PC-3 (cell line): ENCODE measurements around the gene CCND3. TPM values are rescaled to one million over a fixed set of nuclear protein-coding genes. Genes with fewer than 3 reads are reported as not detected.
A peak's percentile ranks its signal among the peaks of the same experiment; 100 is the strongest.

Source experiments
- ATAC-seq: fragments of 200-7000 bp; cut with Tn5 transposase; 2 replicates; pipeline ENCODE4 v1.9.1; 2020; ENCODE audit warnings: mild to moderate bottlenecking, moderate library complexity
- BruUV-seq: library from RNA; stranded (reverse); fragments of 400-500 nt; replicated peaks from 2 replicates; lab custom pipeline; 2021; lab: Mats Ljungman, UMichigan
- CTCF ChIA-PET: fragments of 300-600 bp; sonication (Branson Sonifier 250); formaldehyde crosslinking; loops from one replicate; lab custom pipeline; 2022; ENCODE audit warnings: antibody characterized with exemption; lab: Charles Lee
- POLR2A ChIA-PET: fragments of 300-600 bp; sonication (Branson Sonifier 250); formaldehyde crosslinking; loops from one replicate; lab custom pipeline; 2022; ENCODE audit warnings: antibody characterized with exemption; ENCODE audit not compliant: unreplicated experiment; lab: Charles Lee
- DNase-seq: peaks from one replicate; pipeline ENCODE4 v3.0.0-alpha.2; 2015
- H2AFZ ChIP-seq: fragments of 300-600 bp; sonication (generic); 2 replicates; pipeline ENCODE4 v1.6.0; 2016; ENCODE audit warnings: antibody characterized with exemption, low read length
- H3F3A ChIP-seq: fragments of 300-600 bp; sonication (generic); one replicate; pipeline ENCODE4 v1.6.0; 2017; ENCODE audit warnings: antibody characterized with exemption, low read length, control low read depth, mild to moderate bottlenecking; ENCODE audit not compliant: unreplicated experiment
- H3K27ac ChIP-seq: fragments of 300-600 bp; sonication (generic); 2 replicates; pipeline ENCODE4 v1.5.1; 2016; ENCODE audit warnings: mild to moderate bottlenecking, low read length
- H3K27me3 ChIP-seq: fragments of 300-600 bp; sonication (generic); 2 replicates; pipeline ENCODE4 v1.6.1; 2016; ENCODE audit warnings: low read length, mixed read lengths
- H3K36me3 ChIP-seq: fragments of 300-600 bp; sonication (generic); 2 replicates; pipeline ENCODE4 v1.6.1; 2016; ENCODE audit warnings: low read depth, mixed run types, low read length, mixed read lengths
- H3K4me1 ChIP-seq: fragments of 300-600 bp; sonication (generic); 2 replicates; pipeline ENCODE4 v1.5.1; 2016; ENCODE audit warnings: low read length; ENCODE audit not compliant: insufficient read depth
- H3K4me2 ChIP-seq: fragments of 300-600 bp; sonication (generic); 2 replicates; pipeline ENCODE4 v1.6.0; 2016; ENCODE audit warnings: low read length
- H3K4me3 ChIP-seq: fragments of 300-600 bp; sonication (generic); 2 replicates; pipeline ENCODE4 v1.5.1; 2016; ENCODE audit warnings: mild to moderate bottlenecking, low read length, mixed read lengths
- H3K79me2 ChIP-seq: fragments of 300-600 bp; sonication (generic); 2 replicates; pipeline ENCODE4 v1.6.1; 2017; ENCODE audit warnings: low read length, mixed read lengths
- H3K9ac ChIP-seq: fragments of 300-600 bp; sonication (generic); 2 replicates; pipeline ENCODE4 v1.6.0; 2016; ENCODE audit warnings: mild to moderate bottlenecking, low read length
- H3K9me2 ChIP-seq: fragments of 300-600 bp; sonication (generic); replicated peaks from 2 replicates; pipeline ENCODE4 v1.6.1; 2016; ENCODE audit warnings: mixed run types, low read length, mixed read lengths
- H3K9me3 ChIP-seq: fragments of 300-600 bp; sonication (generic); 2 replicates; pipeline ENCODE4 v1.6.1; 2016; ENCODE audit warnings: low read length, mixed read lengths
- H4K20me1 ChIP-seq: fragments of 300-600 bp; sonication (generic); 2 replicates; pipeline ENCODE4 v1.6.1; 2016; ENCODE audit warnings: low read length, mixed read lengths
- CTCF ChIP-seq: fragments of 300-600 bp; sonication (generic); conservative IDR thresholded peaks from 2 replicates; pipeline ENCODE4 v1.5.1; 2017; ENCODE audit warnings: antibody characterized with exemption, low read depth, mild to moderate bottlenecking, low read length
- EZH2 ChIP-seq: fragments of 300-600 bp; sonication (generic); IDR thresholded peaks from one replicate; pipeline ENCODE4 v1.6.1; 2017; ENCODE audit warnings: antibody characterized with exemption, mild to moderate bottlenecking, low read length; ENCODE audit not compliant: unreplicated experiment
- EZH2phosphoT487 ChIP-seq: fragments of 300-600 bp; sonication (generic); IDR thresholded peaks from 2 replicates; pipeline ENCODE4 v1.6.1; 2018; ENCODE audit warnings: mild to moderate bottlenecking, antibody characterized with exemption, low read length, borderline replicate concordance
- intact Hi-C: fragments of 100-400 bp; cut with micrococcal nuclease; formaldehyde crosslinking; loops from 2 replicates; pipeline ENCODE4 v1.9.0; 2023
- total RNA-seq: library from RNA; depleted of rRNA; stranded (reverse); fragments of >200 nt; gene quantifications from 2 replicates; pipeline ENCODE4 v1.2.3, GENCODE V29; 2014

CCND3 gene
- total RNA-seq, 1 experiment from 2014 or later: 44.7 TPM

- TF ChIP-seq EZH2phosphoT487 (no peak), CTCF (no peak), EZH2 (no peak)
- Histone ChIP-seq H3K4me1 (peaks cover 33% of the 10 kb centered on the region), H3K9me3 (no peaks in the 10 kb centered on the region), H3K27ac (no peak overlapping the region), H3K79me2 (peaks cover 35% of the 10 kb centered on the region), H3K4me2 (peak overlapping the region; percentile 92), H2AFZ (peak overlapping the region; percentile 84), H3F3A (no peaks in the 10 kb centered on the region), H4K20me1 (0 out of 2 replicates have a peak, but pooled peaks cover 3% of the 10 kb centered on the region), H3K36me3 (peaks cover 10% of the 10 kb centered on the region; the same call in 1 of the 2 replicates), H3K9ac (peak overlapping the region; percentile 64), H3K9me2 (no peaks in the 10 kb centered on the region), H3K4me3 (peak overlapping the region; percentile 87), H3K27me3 (no peaks in the 10 kb centered on the region)
- no peak for ATAC-seq
- no TSS peak for BruUV-seq
- peak; percentile 36 for DNase-seq
- ChIA-PET POLR2A (no interaction called here), CTCF (no interaction called here)
- intact Hi-C loops: loop anchor here (5.0 kb wide), 1 partner anchor 153 kb away; the partner anchor contains the start of gene TOMM6
Observed at GRCh38 chr6:41939848-41940758, 1.5 kb downstream of the CCND3 start.

DNA sequence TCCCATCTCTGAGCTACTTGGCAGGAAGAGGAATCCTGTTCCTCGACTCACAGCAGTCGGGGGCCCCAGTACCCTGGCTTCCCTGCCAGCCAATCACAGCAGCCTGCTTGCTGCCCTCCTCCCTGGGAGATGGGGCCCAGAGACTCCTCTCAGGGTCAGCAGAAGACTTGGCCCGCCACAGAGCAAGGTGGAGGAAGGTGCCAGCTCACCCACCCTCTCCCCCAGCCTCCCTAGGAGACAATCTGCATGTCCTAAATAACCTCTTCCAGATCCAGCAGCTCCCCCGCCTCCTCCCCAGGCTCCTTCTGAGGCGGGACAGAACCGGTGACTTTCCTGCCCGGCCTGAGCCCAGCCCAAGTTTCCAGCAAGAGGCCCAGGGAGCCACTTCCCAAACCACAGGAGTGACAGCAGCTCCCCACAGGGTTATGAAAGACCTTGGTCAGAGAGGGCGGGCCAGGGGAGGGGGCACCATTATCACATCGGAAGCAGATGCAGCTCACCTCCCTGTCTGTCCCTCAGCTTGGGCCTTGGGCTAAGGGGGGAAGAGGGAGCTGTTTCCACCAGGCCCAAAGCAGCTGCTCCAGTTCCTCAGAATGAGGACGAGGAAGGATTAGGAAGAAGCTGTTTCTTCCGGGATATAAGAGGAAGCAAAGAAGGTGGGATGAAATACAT lies 2.3 kb downstream of the CCND3 start:
- Histone ChIP-seq H3K79me2 (peaks cover 35% of the 10 kb centered on the region), H3K4me2 (peak overlapping the region; percentile 92), H3K4me1 (peaks cover 33% of the 10 kb centered on the region), H3K27ac (no peak overlapping the region), H3K27me3 (no peaks in the 10 kb centered on the region), H3F3A (no peaks in the 10 kb centered on the region), H3K9me3 (no peaks in the 10 kb centered on the region), H3K9me2 (no peaks in the 10 kb centered on the region), H3K4me3 (peak overlapping the region; percentile 87; the same call in 1 of the 2 replicates), H3K9ac (no peak overlapping the region), H3K36me3 (peaks cover 18% of the 10 kb centered on the region; the same call in 1 of the 2 replicates), H4K20me1 (0 out of 2 replicates have a peak, but pooled peaks cover 3% of the 10 kb centered on the region), H2AFZ (no peak overlapping the region)
- no peak for TF ChIP-seq EZH2
- TSS peak; percentile 6 for BruUV-seq
- CTCF ChIA-PET: no interaction called here
- DNase-seq (peak; percentile 24), ATAC-seq (no peak)
- POLR2A ChIA-PET: no interaction called here
- intact Hi-C loops: loop anchor here (5.0 kb wide), 1 partner anchor 152 kb away; the partner anchor contains the start of gene TOMM6

DNA sequence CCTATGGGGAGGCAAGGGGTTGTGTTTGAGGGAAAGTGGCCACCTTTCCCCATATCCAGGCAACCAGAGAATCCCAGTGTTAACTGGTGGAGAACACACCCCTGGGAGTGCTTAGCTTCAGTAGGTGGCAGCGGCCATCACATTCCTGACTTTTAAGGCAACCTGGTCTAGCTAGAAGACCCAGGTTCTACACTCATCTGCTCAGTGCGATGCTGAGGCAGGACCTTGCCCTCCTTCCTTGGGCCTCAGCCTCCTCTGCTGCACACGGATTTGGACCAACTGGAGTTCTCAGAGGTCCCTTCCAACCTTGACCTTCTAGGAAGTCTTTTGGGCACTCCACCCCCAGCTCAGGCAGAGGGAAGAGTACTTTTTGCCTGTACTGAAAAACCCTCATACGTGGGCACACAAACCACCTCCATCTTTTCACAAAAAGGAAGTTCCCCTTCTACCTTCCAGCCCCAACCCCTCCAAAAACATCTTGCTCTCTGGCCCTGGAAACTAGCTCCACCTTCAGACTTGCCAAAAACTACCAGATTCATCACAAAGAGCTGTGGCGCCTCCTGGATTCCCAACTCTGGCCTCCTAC lies 2.9 kb downstream of the CCND3 start:
- no peak for ATAC-seq
- intact Hi-C loops: loop anchor here (5.0 kb wide), 1 partner anchor 151 kb away; the partner anchor contains the start of gene TOMM6
- no TSS peak for BruUV-seq

More for the DNA sequence above, 2.9 kb downstream of the CCND3 start:
- no peak overlapping the region for H3K27ac ChIP-seq
- H3K9ac ChIP-seq: no peak overlapping the region
- 0 out of 2 replicates have a peak overlapping the region, but pooled peaks have one; percentile 92 for H3K4me2 ChIP-seq
- H3K27me3 ChIP-seq: no peaks in the 10 kb centered on the region
- ChIA-PET POLR2A (no interaction called here), CTCF (interaction anchor here (0.8 kb wide), 1 partner anchor 18 kb away, joined by 7 read pairs; the partner anchor contains the start of gene MED20)
- peaks cover 33% of the 10 kb centered on the region for H3K4me1 ChIP-seq
- no peaks in the 10 kb centered on the region for H3K9me2 ChIP-seq
- peaks cover 22% of the 10 kb centered on the region; the same call in 1 of the 2 replicates for H3K36me3 ChIP-seq
- DNase-seq: no peak
- H3K79me2 ChIP-seq: peaks cover 35% of the 10 kb centered on the region
- H4K20me1 ChIP-seq: 0 out of 2 replicates have a peak, but pooled peaks cover 3% of the 10 kb centered on the region
- H3K9me3 ChIP-seq: no peaks in the 10 kb centered on the region
- no peak overlapping the region for H3K4me3 ChIP-seq
- no peak for TF ChIP-seq EZH2phosphoT487
- TF ChIP-seq EZH2: no peak
- no peak for TF ChIP-seq CTCF
- H3F3A ChIP-seq: no peaks in the 10 kb centered on the region
- H2AFZ ChIP-seq: no peak overlapping the region
